CD4-positive, alpha-beta T cell treated with Interleukin-17A for 4 hours (primary cell): Measurements from ENCODE around the gene CNOT6.
"Not testable (repeated sequence)": the region's sequence is repeated elsewhere in the genome, so short reads cannot be mapped to it uniquely, and the experiment has no call there.

Experiments used
- DNase-seq: peaks from one replicate; pipeline ENCODE4 v3.0.0-alpha.2; 2020; ENCODE audit warnings: mixed read lengths

CNOT6 gene

GRCh38 chr5:180494060-180494509 lies at the start of gene CNOT6:
CNOT6 (plus strand) TSS chr5:180494379; CDS start chr5:180529277, 34,898 bp downstream.
- peak; percentile 96 for DNase-seq

- no peak for DNase-seq
Observed at GRCh38 chr5:180454752-180455151, 39.4 kb upstream of the CNOT6 start.

DNA sequence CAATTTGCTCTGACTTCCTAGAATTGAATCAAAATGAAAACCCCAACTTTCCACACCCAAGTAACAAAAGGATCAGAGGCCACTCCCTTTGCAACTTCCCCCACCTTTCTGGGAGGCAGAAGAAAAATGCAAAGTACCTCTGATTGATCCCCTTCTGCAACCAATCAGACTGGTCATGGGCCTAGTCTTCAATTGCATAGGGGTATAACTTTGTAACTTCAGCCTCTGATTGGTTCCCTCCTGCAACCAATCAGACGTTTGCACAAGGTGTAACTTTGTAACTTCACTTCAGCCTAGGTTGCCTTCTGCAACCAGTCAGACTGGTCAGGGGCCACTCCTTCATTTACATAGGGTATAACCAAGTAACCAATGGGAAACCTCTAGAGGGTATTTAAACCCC lies 38.3 kb upstream of the CNOT6 start:
- no peak for DNase-seq

DNA sequence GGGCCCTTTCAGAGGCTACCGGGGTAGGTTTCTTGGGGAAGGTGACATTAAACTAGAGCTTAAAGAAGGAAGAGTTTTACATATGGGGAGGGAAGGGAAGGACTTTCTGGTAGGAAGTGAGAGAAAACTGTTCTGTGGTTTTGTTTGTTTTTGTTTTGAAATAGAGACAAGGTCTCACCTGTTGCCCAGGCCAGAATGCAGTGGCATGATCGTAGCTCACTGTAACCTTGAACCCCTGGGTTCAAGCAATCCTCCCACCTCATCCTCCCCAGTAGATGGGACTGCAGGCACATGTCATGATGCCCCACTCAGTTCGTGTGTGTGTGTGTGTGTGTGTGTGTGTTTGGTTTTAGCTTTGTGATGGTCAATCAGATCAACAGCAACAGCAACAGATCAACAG lies 37.4 kb upstream of the CNOT6 start:
- DNase-seq, result no peak

DNA sequence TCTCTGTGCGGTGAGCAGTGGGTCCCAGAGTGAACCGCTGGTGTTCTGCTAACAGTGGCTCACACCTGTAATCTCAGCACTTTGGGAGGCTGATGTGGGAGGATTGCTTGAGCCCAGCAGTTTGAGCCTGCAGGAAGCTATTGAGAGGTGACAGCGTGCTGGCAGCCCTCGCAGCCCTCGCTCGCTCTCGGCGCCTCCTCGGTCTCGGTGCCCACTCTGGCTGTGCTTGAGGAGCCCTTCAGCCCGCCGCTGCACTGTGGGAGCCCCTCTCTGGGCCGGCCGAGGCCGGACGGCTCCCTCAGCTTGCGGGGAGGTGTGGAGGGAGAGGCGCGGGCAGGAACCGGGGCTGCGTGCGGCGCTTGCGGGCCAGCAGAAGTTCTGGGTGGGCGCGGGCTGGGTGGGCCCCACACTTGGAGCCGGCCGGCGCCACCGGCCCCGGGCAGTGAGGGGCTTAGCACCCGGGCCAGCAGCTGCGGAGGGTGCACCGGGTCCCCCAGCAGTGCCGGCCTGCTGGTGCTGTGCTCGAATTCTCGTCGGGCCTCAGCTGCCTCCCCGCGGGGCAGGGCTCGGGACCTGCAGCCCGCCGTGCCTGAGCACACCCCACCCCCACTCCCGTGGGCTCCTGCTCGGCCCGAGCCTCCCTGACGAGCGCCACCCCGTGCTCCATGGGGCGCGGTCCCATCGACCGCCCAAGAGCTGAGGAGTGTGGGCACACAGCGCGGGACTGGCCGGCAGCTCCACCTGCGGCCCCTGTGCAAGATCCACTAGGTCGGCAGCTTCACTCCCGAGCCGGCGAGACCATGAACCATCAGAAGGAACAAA lies 35.1 kb upstream of the CNOT6 start:
- not testable (repeated sequence) for DNase-seq

GRCh38 chr5:180459674-180460142 lies 34.5 kb upstream of the CNOT6 start:
- DNase-seq, result not testable (repeated sequence)

- DNase-seq, result no peak
Observed at GRCh38 chr5:180460834-180461233, 33.3 kb upstream of the CNOT6 start.

DNA sequence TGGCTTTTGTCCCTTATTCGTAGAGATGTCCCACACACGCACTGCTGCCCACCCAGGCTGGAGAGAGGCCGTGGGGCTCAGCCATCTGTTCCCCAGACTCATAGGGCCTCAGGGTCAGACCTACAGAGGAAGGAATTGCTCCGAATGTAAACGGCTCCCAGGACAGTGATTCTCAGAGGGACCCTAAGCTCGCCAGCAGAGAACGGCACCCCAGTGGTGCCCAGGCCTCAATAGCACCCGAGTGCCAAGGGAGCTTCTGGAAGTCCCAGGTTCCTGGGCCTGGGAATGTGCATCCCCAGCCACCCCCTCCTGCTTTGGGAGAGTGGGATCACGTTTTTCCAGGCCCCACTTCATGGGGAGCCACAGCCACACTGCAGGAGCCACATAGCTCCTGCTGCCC lies 32.9 kb upstream of the CNOT6 start:
- no peak for DNase-seq

DNA sequence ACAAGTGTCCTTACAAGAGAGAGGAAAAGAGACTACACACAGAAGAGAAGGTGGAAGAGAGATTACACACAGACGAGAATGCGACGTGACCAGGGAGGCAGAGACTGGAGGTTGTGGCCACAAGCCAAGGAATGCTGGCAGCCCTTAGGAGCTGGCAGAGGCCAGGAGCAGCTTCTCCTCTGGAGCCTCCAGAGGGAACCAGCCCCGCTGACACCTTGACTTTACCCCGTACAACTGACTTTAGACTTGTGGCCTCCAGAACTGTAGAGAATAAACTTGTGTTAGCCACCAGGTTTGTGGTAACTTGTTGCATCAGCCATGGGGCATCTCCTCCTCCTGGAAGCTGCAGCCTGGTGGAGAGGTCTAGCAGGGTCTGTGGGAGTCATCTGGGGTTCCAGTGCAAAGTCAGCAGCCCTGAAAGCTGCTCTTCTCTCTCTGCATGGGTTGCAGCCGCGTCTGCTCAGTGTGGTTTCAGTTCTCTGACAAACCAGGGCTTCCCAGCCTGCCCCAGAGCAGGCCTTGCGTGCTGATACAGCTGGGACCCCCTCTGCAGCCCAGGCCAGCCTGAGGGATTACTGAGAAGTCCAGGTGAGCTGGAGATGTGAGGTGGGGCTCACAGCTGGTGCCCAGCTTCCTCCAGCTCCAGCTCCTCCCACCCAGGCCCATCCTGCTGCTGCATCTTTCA lies 30.8 kb upstream of the CNOT6 start:
- DNase-seq, result no peak

DNA sequence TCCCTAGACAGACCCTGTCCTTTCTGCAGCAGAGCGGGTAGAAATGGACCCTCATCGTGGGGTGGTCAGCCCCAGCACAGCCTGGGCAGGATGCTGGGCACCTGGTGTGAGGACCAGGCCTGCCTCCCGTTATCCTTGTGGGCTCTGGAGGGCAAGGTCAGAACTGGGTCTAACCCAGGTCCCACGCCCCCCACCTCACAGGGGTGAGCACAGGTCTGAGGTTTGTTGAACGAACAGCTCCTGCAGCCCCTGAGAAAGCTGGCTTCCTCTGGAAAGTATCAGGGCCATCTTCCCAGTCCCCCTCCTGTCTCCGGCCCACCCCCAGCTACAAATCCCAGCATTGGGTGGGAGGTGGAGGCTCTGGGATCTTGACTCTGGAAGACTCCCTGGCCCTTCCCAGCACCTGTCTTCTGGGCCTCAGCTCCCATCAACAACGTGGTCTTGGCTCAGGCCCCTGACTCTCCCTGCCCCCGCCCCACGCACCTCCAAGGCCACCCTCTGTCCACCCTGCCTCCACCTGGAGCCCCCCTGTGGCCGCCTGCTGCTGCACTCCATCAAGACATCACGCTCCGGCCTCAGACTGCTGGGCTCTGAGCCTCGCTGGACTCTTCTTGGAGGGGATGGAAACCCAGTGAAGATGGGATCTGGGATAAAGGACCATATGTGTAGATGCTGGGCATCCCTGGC lies 30.1 kb upstream of the CNOT6 start:
- DNase-seq, result no peak

DNA sequence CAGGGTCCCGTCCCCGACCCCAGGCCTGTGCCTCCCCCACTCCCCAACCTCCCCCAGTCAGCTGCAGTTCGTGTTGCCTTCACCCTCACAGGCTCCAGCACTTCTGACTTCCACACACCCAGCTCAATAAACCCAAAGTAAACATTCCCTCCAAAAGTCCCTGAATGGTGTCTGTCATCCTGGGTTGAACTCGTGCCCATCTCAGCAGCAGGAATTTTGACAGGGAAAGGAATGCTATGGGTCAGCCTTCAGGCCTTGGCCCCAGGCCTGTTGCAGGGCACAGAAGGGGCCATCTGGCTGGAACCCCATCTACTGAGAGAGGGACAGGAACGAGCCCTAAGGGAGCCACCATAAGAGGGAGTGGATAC lies 29.6 kb upstream of the CNOT6 start:
- no peak for DNase-seq

GRCh38 chr5:180465052-180465451 lies 29.1 kb upstream of the CNOT6 start:
- DNase-seq, result not testable (repeated sequence)

- no peak for DNase-seq
Observed at GRCh38 chr5:180466316-180466715, 27.9 kb upstream of the CNOT6 start.

DNA sequence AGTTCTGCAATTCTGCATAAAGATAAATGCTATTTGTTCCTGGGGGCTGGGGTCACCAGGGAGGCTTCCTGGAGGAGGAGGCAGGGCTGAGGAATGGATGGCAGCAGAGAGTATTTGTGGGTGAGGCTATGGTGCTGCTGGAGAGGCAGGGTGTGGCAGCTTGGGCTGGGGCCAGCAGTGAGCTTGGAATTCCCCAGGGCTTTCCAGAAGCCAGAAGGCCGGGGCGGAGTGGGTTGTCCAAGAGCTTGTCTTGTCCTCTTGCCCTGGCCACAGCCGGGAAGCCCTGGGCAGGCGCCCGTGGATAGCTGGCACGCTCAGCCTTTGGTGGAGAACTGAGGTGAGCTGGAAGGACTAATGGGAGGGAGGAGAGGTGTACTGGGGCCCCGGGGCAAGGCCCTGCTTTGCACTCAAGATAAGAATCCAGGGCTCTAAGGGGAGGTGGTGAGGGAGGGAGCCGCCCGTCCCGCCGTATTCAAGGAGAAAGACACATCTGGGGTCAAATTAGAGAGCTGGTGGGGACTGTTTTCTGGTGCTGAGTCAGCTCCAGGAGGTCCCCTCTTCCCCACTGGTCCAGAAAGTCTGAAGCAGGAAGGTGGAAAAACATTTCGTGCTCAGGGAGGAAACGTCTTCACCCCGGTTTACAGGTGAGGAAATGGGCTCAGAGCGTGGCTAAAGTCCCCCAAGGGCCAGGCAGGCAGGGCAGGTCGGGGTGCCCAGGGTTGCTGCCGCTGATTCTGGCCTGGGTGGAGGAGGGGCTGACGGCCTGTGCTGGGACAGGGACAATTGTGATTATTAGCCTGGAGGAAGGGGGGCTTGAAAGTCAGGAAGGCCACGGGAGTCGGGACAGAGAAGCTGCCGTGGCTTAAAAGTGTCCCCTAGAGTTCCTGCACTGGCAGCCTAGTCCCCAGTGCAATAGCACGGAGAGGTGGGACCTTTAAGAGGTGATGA lies 26.9 kb upstream of the CNOT6 start:
- DNase-seq, result no peak

GRCh38 chr5:180467989-180468731 lies 26.0 kb upstream of the CNOT6 start:
- DNase-seq, result no peak

DNA sequence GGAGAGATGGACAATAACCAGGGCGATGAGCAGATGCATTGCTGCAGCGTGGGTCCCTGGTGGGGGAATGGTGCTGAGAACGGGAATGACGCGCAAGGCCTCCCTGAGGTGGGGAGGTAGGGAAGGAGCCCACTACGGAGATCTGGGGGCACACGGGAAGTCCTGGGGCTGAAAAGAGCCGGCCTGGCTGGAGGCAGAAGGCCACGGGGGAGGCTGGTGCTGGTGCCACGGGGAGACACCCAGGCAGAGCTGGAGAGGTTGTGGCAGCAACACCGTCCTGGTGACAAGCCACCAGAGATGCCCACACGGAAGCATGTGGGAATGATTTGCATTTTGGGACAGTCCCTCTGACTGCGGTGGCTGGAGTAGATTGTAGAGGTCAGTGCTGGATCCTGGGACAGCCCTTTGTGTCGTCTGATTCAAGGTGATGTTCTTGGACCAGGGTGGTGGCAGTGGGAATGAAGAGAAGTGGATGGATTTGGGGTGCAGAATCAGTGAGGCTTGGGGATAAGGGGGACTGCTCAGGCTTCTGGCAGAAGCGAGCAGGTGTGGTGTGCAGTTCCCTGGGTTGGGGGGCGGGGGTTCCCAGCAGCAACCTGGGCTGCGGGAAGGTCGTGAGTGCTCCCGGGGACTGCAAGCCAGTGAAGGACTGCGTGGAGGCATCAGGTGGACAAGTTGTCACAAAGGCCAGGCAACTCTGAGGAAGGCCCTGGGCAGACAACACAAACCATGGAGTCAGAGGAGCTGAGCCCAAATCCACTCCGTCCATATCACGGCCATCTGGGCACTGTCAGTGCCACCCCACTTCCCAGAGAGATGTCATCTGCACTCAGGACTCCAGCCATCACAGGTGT lies 25.2 kb upstream of the CNOT6 start:
- DNase-seq, result no peak

- DNase-seq, result no peak
Observed at GRCh38 chr5:180469586-180469865, 24.7 kb upstream of the CNOT6 start.

GRCh38 chr5:180469866-180470265 lies 24.3 kb upstream of the CNOT6 start:
- no peak for DNase-seq

DNA sequence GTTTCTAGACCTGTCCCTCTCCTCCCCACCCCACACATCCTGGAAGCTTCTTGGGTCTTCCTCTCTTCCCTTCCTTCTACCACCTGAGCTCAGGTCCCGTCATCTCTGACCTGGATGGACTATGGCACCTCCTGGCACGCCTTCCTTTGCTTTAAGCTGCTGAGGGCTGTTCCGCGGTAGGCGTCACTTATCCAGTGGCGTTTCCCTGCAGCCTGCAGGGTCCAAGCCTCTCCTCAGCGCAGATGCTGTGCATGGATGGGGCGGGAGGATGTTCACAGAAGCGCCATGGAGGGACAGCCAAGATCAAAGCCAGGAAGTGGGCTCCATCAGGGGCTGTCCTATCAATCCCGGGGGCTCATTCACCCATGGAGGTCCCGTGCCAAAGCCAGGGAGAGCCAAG lies 23.8 kb upstream of the CNOT6 start:
- DNase-seq, result no peak

- DNase-seq, result peak; percentile 69
Observed at GRCh38 chr5:180470966-180471582, 23.1 kb upstream of the CNOT6 start.
